Prostate gland (tissue), 2 donors: Measurements from ENCODE around the gene FKBP1B.

Source experiments
- POLR2A ChIP-seq: fragments of 450-650 bp; IDR thresholded peaks from one replicate; pipeline ENCODE4 v1.6.1; 2016; ENCODE audit warnings: antibody characterized with exemption, mild to moderate bottlenecking
- TF ChIP-seq, protein P1 (sequence below), 4 experiments: fragments of 200-600 bp in 2 of 4; fragments of 450-650 bp in 2 of 4; sonication (generic) in 2 of 4; IDR thresholded peaks; 1 replicate in 3 of 4; 2 replicates in 1 of 4; pipeline ENCODE4 v1.5.1; 2016 to 2019; ENCODE audit warnings: antibody characterized with exemption in 4 of 4, mild to moderate bottlenecking in 2 of 4, moderate library complexity in 2 of 4

DNA sequence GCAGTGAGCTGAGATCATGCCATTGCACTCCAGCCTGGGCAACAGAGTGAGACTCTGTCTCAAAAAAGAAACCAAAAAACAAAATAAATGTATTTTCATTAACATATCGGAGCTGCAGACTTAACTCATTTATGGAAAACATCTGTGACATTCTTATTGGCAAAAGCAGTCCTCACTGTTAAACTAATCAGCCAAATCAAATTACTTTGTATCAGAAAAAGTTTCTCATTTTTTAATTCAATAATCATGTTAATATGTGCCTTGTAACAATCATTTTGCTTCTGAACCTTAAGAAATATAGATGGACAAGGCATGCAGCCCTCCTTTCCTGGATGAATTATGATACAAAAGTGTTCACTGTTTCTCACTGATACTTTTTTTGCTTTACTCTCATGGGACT, 53.1 kb downstream of the FKBP1B start:
- TF ChIP-seq, protein P1, sequence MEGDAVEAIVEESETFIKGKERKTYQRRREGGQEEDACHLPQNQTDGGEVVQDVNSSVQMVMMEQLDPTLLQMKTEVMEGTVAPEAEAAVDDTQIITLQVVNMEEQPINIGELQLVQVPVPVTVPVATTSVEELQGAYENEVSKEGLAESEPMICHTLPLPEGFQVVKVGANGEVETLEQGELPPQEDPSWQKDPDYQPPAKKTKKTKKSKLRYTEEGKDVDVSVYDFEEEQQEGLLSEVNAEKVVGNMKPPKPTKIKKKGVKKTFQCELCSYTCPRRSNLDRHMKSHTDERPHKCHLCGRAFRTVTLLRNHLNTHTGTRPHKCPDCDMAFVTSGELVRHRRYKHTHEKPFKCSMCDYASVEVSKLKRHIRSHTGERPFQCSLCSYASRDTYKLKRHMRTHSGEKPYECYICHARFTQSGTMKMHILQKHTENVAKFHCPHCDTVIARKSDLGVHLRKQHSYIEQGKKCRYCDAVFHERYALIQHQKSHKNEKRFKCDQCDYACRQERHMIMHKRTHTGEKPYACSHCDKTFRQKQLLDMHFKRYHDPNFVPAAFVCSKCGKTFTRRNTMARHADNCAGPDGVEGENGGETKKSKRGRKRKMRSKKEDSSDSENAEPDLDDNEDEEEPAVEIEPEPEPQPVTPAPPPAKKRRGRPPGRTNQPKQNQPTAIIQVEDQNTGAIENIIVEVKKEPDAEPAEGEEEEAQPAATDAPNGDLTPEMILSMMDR (IDR thresholded peaks at IDR 0.05), result no peak
- TF ChIP-seq POLR2A, result no peak
